GM18520 (cell line): Measurements from ENCODE around the gene TRIM61.
"Not testable (repeated sequence)": the region's sequence is repeated elsewhere in the genome, so short reads cannot be mapped to it uniquely, and the experiment has no call there.

Experiments used
- ATAC-seq: cut with Tn5 transposase; IDR thresholded peaks from one replicate; pipeline ENCODE4 v1.9.1; 2021; ENCODE audit not compliant: unreplicated experiment

The TRIM61 gene

DNA sequence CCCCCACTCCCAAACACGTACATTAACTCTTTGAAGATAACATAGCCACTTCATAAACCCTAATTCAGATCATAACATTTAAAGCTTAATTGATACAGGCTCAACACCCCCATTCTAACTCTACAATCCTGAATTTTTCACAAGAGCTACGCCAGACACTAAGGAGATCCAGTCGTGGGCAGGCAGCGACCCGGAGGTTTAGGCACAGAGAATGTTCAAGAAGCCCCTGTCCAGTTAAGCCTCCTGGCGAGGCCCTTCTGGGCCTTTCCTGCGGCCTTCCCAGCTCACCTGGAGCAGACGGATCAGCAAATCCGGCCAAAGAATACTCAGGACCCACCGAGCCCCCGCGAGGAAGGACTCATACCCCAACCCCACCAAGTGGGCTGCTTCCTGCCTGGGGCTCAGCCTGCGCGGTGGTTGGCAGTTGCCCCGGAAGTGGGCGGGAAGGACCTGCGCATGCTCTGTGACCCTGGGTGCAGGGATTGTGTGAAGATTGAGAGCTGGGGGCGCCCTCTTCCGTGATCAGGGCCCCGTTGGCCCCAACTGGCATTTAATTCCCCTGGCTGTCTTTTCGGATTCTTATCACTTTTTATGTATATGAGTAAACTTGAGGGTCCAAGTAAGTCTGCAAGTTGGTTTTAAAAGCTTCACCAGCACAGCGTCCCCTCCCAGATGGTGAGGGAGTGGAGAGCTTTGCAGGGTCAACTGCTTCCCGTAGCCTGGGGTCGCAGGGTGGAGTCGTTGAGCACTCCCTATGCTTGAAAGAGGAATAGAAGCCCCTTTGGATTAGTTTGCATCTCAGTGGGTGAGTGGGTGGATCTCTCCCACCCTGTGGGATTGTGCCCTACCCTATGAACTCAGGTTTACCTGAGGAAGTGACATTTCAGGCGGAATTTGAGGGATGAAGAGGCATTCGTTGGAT, at the start of gene TRIM61:
TSS of gene TRIM61 (minus strand) at position 415 of the 922 bp plus-strand sequence. CDS start 7,655 bp downstream, outside the sequence.
- ATAC-seq: peak; percentile 98

- not testable (repeated sequence) for ATAC-seq
Measured at GRCh38 chr4:165025782-165026181, 48.3 kb upstream of the TRIM61 start.

- not testable (repeated sequence) for ATAC-seq
Measured at GRCh38 chr4:165019995-165020394, 42.5 kb upstream of the TRIM61 start.

- ATAC-seq: peak; percentile 91
Measured at GRCh38 chr4:165016971-165017370, 39.5 kb upstream of the TRIM61 start.

- no peak for ATAC-seq
Measured at GRCh38 chr4:165013691-165014090, 36.2 kb upstream of the TRIM61 start.

DNA sequence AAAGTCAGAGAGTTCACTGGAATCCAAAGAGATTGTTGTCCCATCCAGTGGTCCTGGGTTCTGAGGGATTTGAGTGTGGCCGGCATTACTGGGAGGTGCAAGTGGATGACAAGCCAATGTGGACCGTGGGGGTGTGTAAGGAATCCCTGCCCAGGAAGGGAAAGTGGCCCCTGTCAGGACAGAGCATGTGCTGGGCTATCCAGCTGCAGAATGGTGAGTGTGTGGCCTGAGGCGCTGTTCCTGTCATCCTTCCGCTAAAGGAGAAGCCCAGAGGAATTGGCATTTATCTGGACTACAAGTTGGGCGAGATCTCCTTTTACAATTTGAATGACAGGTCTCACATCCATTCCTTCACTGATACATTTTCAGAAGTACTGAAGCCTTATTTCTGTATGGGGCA, 33.9 kb upstream of the TRIM61 start:
- no peak for ATAC-seq

GRCh38 chr4:165010991-165011390, 33.5 kb upstream of the TRIM61 start:
- no peak for ATAC-seq

DNA sequence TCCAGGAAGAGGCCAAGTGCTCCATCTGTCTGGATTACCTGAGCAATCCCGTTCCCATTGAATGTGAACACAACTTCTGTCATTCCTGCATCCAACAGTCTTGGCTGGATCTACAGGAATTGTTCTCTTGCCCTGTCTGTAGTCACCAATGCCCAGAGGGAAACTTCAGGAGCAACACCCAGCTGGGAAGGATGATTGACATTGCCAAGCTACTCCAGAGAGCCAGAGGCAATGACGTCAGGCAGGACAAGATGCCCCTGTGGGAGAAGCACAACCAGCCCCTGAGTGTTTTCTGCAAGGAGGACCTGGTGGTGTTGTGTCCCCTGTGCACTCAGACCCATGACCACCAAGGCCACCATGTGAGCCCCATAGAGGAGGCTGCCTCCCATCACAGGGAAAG, 33.0 kb upstream of the TRIM61 start:
- no peak for ATAC-seq

GRCh38 chr4:165009493-165010227, 32.2 kb upstream of the TRIM61 start:
- peak; percentile 87 for ATAC-seq

DNA sequence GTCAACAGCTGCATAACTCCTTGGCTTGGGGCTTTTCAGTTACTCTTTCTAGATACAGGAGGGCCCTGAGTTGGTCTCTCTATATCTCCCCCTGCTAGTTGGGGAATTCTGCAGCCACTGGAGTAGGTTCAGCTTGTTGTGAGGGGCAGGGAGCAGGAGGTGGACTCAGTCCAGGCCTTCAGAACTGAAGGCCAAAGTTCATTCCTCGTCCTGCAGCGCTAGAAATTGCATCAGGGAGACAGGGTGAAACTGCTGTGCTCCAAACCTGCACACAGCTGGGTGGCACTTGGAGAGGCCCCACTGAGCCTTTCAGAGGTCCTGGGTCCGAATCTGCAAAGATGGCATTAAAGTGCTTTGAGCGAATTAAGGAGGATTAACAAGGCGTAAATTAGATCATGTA, 29.4 kb upstream of the TRIM61 start:
- ATAC-seq: no peak

GRCh38 chr4:165006456-165006855, 29.0 kb upstream of the TRIM61 start:
- no peak for ATAC-seq

DNA sequence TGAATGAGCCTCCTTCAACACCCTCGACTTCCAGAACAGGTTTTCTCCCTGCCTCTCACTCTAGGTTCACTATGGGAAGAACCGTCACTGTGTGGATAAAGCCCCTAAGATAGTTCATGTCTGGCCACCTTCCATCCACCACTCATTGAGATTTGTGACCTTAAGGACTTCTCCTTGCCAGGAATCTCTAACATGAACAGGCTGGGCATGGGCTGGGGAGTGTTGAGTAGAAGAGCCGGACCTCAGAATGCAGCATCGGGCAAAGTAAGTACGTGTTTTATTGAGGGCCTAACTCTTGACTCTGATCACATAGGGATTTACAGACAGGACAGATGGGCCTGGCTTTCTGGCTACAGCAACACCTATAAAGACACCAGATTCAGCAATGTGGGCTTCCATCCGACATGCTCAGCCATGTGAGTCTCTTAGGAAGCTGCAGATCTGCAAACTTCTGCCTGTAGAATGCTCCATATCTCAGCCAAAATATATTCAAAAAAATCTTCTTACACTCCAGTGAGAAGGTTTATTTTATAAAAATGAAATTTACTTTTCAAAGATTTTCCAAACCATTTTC, 28.0 kb upstream of the TRIM61 start:
- no peak for ATAC-seq

DNA sequence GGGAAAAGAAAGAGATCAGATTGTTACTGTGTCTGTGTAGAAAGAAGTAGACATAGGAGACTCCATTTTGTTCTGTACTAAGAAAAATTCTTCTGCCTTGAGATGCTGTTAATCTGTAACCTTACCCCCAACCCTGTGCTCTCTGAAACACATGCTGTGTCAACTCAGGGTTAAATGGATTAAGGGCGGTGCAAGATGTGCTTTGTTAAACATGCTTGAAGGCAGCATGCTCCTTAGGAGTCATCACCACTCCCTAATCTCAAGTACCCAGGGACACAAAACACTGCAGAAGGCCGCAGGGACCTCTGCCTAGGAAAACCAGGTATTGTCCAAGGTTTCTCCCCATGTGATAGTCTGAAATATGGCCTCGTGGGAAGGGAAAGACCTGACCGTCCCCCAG, 24.5 kb upstream of the TRIM61 start:
- not testable (repeated sequence) for ATAC-seq

DNA sequence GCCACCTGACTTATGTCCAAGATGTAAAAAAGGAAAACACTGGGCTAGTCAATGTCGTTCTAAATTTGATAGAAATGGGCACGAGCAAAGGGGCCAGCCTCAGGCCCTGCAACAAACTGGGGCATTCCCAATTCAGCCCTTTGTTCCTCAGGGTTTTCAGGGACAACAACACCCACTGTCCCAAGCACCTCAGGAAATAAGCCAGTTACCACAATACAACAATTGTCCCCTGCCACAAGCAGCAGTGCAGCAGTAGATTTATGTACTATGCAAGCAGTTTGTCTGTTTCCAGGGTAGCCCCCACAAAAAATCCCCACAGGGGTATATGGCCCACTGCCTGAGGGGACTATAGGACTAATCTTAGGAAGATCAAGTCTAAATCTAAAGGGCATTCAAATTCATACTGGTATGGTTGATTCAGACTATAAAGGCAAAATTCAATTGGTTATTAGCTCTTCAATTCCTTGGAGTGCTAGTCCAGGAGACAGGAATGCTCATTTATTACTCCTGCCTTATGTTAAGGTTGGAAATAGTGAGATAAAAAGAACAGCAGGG, 21.1 kb upstream of the TRIM61 start:
- ATAC-seq: not testable (repeated sequence)

DNA sequence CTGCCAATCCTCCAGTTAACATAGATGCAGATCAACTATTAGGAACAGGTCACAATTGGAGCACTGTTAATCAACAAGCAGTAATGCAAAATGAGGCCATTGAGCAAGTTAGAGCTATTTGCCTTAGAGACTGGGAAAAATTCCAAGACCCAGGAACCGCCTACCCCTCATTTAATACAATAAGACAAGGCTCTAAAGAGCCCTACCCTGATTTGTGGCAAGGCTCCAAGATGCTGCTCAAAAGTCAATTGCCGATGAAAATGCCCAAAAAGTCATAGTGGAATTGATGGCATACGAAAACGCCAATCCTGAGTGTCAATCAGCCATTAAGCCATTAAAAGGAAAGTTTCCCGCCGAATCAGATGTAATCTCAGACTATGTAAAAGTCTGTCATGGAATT, 20.5 kb upstream of the TRIM61 start:
- no peak for ATAC-seq

GRCh38 chr4:164997324-164997723, 19.9 kb upstream of the TRIM61 start:
- no peak for ATAC-seq

GRCh38 chr4:164996123-164996522, 18.7 kb upstream of the TRIM61 start:
- not testable (repeated sequence) for ATAC-seq

- ATAC-seq: not testable (repeated sequence)
Measured at GRCh38 chr4:164990786-164991185, 13.3 kb upstream of the TRIM61 start.

DNA sequence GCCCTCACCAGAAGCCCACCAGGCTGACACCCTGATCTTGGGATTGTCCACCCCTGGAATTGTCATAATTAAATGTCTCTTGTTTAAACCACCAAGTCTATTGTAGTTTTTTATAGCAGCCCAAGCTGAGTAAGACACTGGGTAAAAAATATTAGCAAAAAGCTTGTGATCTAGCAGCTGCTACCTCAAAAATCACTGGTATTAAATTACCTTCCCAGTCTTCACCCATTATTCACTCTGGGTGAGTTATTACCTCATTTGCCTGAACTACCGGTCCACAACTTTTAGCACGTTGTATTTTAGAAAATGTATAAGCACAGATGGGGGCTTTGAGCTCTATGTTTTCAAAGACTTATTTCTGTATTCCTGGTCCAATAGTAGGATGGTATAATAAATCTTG, 12.0 kb upstream of the TRIM61 start:
- ATAC-seq: no peak

- ATAC-seq: not testable (repeated sequence)
Measured at GRCh38 chr4:164971929-164972328, 5.5 kb downstream of the TRIM61 start.

- ATAC-seq: no peak
Measured at GRCh38 chr4:164959896-164960295, 17.6 kb downstream of the TRIM61 start.
